ENCODE data around the gene ZSWIM1. TPM values are rescaled to one million over a fixed set of nuclear protein-coding genes. Genes with fewer than 3 reads are reported as not detected.

Gene ZSWIM1
- total and polyA plus RNA-seq, 9 donors: 4.8 to 15.2 (median 11.5) TPM

- H3K27ac ChIP-seq: no peak within 1 kb of the TSS
- no peaks in the 10 kb centered on the region for H3K9me3 ChIP-seq
- peaks cover 3% of the 10 kb centered on the region for H3K4me1 ChIP-seq (ENCODE audit: insufficient read depth)
- WGBS, 3 donors: 88 to 91% (median 89%) methylated on average over 8 of the region's 8 CpGs
- TF ChIP-seq POLR2A (IDR thresholded peaks at IDR 0.05) (no peak), CTCF (IDR thresholded peaks at IDR 0.05) (no peak)
- DNase-seq: no peak
- H3K4me3 ChIP-seq: no peak within 1 kb of the TSS
- no peaks in the 10 kb centered on the region for H3K36me3 ChIP-seq
- intact Hi-C loops (cut with DNase I): loop anchor here in 2 of 4 donors (5.0 to 10.0 kb wide), 2 partner anchors 45 to 57 kb away; no protein-coding TSS in a partner anchor
- no peaks in the 10 kb centered on the region for H3K27me3 ChIP-seq
These were observed 6.3 kb downstream of the ZSWIM1 start, which contains the start of gene SPATA25 for GRCh38 chr20:45887346-45887715. SPATA25 (minus strand) TSS chr20:45887622; CDS start chr20:45887590, 32 bp downstream.

GRCh38 chr20:45888681-45889080, 7.7 kb downstream of the ZSWIM1 start:
- TF ChIP-seq CTCF (IDR thresholded peaks at IDR 0.05) (no peak), POLR2A (IDR thresholded peaks at IDR 0.05) (no peak), EP300 (IDR thresholded peaks at IDR 0.05) (no peak)
- Histone ChIP-seq H3K4me1 (ENCODE audit: insufficient read depth) (peaks cover 9% of the 10 kb centered on the region), H3K4me3 (no peak overlapping the region), H3K27me3 (no peaks in the 10 kb centered on the region), H3K27ac (no peak overlapping the region), H3K9me3 (no peaks in the 10 kb centered on the region), H3K36me3 (no peaks in the 10 kb centered on the region)
- WGBS, 3 donors: 73 to 83% (median 83%) methylated on average over 3 of the region's 3 CpGs
- DNase-seq: no peak
- intact Hi-C loops (cut with DNase I): loop anchor here in 2 of 4 donors (5.0 to 10.0 kb wide), 2 partner anchors 46 to 56 kb away; no protein-coding TSS in a partner anchor

GRCh38 chr20:45890077-45890984, 9.3 kb downstream of the ZSWIM1 start:
- Histone ChIP-seq H3K27me3 (no peaks in the 10 kb centered on the region), H3K27ac (peak overlapping the region; percentile 72 to 97), H3K36me3 (no peaks in the 10 kb centered on the region), H3K9me3 (no peaks in the 10 kb centered on the region), H3K4me3 (peak overlapping the region; percentile 53), H3K4me1 (ENCODE audit: insufficient read depth) (peaks cover 9% of the 10 kb centered on the region)
- intact Hi-C loops (cut with DNase I): loop anchor here (2.0 to 10.0 kb wide), 9 partner anchors 42 to 202 kb away; partner anchors contain the start of genes PCIF1 (in 2 of the 4), DNTTIP1 (in 1 of the 4), WFDC3 (in 1 of the 4) and ZNF335 (in 1 of the 4)
- peak; percentile 88 to 91 (median 89) for DNase-seq
- TF ChIP-seq CTCF (IDR thresholded peaks at IDR 0.05) (peak; percentile 61 to 75 (median 71)), EP300 (IDR thresholded peaks at IDR 0.05) (no peak), POLR2A (IDR thresholded peaks at IDR 0.05) (peak; percentile 43)
- 0 to 2% (median 0%) methylated on average over 46 to 79 of the region's 79 CpGs for WGBS, 3 donors

- TF ChIP-seq CTCF (IDR thresholded peaks at IDR 0.05) (peak in 1 of 3 donors; percentile 21), EP300 (IDR thresholded peaks at IDR 0.05) (peak; percentile 81), POLR2A (IDR thresholded peaks at IDR 0.05) (peak; percentile 73)
- Histone ChIP-seq H3K36me3 (no peaks in the 10 kb centered on the region), H3K9me3 (no peaks in the 10 kb centered on the region), H3K4me3 (peak within 1 kb of the TSS; percentile 53), H3K27ac (peak within 1 kb of the TSS; percentile 72 to 97), H3K4me1 (ENCODE audit: insufficient read depth) (peaks cover 9% of the 10 kb centered on the region), H3K27me3 (no peaks in the 10 kb centered on the region)
- peak; percentile 95 to 97 (median 96) for DNase-seq
- 0 to 1% (median 1%) methylated on average over 65 to 78 of the region's 78 CpGs for WGBS, 3 donors
- intact Hi-C loops (cut with DNase I): loop anchor here (2.0 to 10.0 kb wide), 9 partner anchors 41 to 201 kb away; partner anchors contain the start of genes PCIF1 (in 2 of the 4), DNTTIP1 (in 1 of the 4), WFDC3 (in 1 of the 4) and ZNF335 (in 1 of the 4)
These were observed 10.3 kb downstream of the ZSWIM1 start, which contains the start of the genes CTSA and NEURL2 for GRCh38 chr20:45890985-45891983. CTSA (plus strand) TSS chr20:45891335; CDS start chr20:45891569, 234 bp downstream. NEURL2 (minus strand) TSS chr20:45891208; CDS start chr20:45890991, 217 bp downstream.
